Body of pancreas (tissue), 4 donors: ENCODE data around the gene POGLUT3. TPM values are rescaled to one million over a fixed set of nuclear protein-coding genes. Genes with fewer than 3 reads are reported as not detected.

Experiments used
- ATAC-seq: fragments of 150-250 bp; one replicate; pipeline ENCODE4 v1.9.1; 2016
- DNase-seq, 4 donors: peaks; one replicate each; pipeline ENCODE4 v3.0.0-alpha.2; 2019
- H3K27ac ChIP-seq, 4 donors: fragments of 200-600 bp; sonication (generic); 1 replicate in 3 of 4; 2 replicates in 1 of 4; pipeline versions ENCODE4 v1.5.1 to v1.6.1; 2016 to 2019; ENCODE audit warnings: mild to moderate bottlenecking in 1 of 4, mixed read lengths in 1 of 4, moderate library complexity in 1 of 4
- H3K27me3 ChIP-seq, 2 donors: fragments of 200-600 bp; sonication (generic); one replicate each; pipeline ENCODE4 v1.6.0; 2016; ENCODE audit warnings: mild to moderate bottlenecking in 1 of 2
- H3K36me3 ChIP-seq, 2 donors: fragments of 200-600 bp; sonication (generic); replicated peaks in 1 of 2; 2 replicates each; pipeline ENCODE4 v1.5.1; 2016; ENCODE audit warnings: low read depth in 2 of 2; ENCODE audit not compliant: insufficient read depth in 1 of 2
- H3K4me1 ChIP-seq: fragments of 200-600 bp; sonication (generic); one replicate; pipeline ENCODE4 v1.6.0; 2016
- H3K4me3 ChIP-seq, 2 donors: fragments of 200-600 bp; sonication (generic); 1 replicate in 1 of 2; 2 replicates in 1 of 2; pipeline ENCODE4 v1.5.1; 2016 to 2019
- H3K9me3 ChIP-seq, 3 donors: fragments of 200-600 bp; sonication (generic); 1 replicate in 2 of 3; 2 replicates in 1 of 3; pipeline ENCODE4 v1.5.1; 2016
- POLR2A ChIP-seq, 3 donors: fragments of 450-650 bp; IDR thresholded peaks; one replicate each; pipeline ENCODE4 v1.6.1; 2016; ENCODE audit warnings: antibody characterized with exemption in 3 of 3, mild to moderate bottlenecking in 2 of 3
- WGBS, 2 donors: methylation state at CpG; one replicate each; pipeline ENCODE4 v1.1.5; 2017; 5-methylcytosine and 5-hydroxymethylcytosine counted together
- intact Hi-C: fragments of 100-400 bp; cut with DNase I; formaldehyde crosslinking; loops from one replicate; pipeline ENCODE4 v1.15.1; 2023
- total RNA-seq, 2 donors: library from RNA; depleted of rRNA; stranded (reverse); fragments of >200 nt; gene quantifications; one replicate each; pipeline ENCODE4 v1.1.0, GENCODE V29; 2016
- TF ChIP-seq, protein P1 (sequence below), 7 experiments: fragments of 450-650 bp in 4 of 7; fragments of 200-600 bp in 3 of 7; sonication (generic) in 3 of 7; IDR thresholded peaks; one replicate each; pipeline ENCODE4 v1.5.1; 2016 to 2019; ENCODE audit warnings: antibody characterized with exemption in 7 of 7

Gene POGLUT3
- total RNA-seq, 2 donors from 2014 or later: 9.6 to 9.9 TPM

DNA sequence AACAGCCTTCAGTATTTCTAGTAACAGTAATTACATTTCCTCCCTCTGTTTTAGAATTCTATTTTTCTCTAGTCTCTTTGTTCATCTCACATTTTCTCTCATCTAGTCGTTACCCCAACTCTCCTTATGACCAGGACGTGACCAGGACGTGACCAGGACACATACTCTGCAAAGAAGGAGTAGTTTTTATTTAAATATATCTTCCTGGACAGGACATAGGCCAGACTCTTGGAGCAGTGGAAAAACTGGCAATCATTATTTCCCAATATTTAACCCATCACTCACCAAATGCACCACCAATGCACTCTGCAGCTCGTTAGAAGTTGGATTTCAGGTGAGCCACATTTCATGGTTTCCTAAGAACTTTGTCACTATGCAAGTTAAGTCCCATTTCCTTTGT is 40.3 kb upstream of the POGLUT3 start:
- Histone ChIP-seq H3K36me3 (no peaks in the 10 kb centered on the region), H3K4me1 (no peaks in the 10 kb centered on the region), H3K27ac (no peak overlapping the region), H3K4me3 (no peak overlapping the region), H3K27me3 (no peaks in the 10 kb centered on the region), H3K9me3 (no peaks in the 10 kb centered on the region)
- TF ChIP-seq POLR2A (IDR thresholded peaks at IDR 0.05): no peak
- TF ChIP-seq, protein P1, sequence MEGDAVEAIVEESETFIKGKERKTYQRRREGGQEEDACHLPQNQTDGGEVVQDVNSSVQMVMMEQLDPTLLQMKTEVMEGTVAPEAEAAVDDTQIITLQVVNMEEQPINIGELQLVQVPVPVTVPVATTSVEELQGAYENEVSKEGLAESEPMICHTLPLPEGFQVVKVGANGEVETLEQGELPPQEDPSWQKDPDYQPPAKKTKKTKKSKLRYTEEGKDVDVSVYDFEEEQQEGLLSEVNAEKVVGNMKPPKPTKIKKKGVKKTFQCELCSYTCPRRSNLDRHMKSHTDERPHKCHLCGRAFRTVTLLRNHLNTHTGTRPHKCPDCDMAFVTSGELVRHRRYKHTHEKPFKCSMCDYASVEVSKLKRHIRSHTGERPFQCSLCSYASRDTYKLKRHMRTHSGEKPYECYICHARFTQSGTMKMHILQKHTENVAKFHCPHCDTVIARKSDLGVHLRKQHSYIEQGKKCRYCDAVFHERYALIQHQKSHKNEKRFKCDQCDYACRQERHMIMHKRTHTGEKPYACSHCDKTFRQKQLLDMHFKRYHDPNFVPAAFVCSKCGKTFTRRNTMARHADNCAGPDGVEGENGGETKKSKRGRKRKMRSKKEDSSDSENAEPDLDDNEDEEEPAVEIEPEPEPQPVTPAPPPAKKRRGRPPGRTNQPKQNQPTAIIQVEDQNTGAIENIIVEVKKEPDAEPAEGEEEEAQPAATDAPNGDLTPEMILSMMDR (IDR thresholded peaks at IDR 0.05): no peak
- intact Hi-C loops: no loop called here
- 79 to 82% methylated on average over 4 of the region's 4 CpGs for WGBS, 2 donors
- no peak for DNase-seq
- ATAC-seq: no peak

DNA sequence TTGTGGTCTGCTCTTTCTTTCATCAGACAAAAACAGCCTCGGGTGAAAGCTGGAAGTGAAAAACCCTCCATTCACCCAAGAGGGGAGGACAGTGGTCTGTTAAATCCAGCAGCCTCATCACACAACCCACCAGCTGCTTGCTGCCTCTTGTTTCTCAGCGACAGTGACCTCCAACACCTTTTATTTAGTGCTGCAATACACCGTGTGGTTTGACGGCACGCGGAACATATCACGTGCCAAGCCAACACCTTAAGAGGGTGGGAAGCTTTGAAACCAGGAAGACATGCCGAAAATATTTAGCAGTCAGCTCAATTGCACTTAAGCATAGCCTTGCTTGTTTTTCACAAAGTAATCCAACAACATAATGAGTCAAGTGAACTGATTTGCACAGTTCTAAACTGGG is 39.8 kb upstream of the POGLUT3 start:
- Histone ChIP-seq H3K4me1 (no peaks in the 10 kb centered on the region), H3K27me3 (no peaks in the 10 kb centered on the region), H3K4me3 (no peak overlapping the region), H3K9me3 (no peaks in the 10 kb centered on the region), H3K27ac (no peak overlapping the region), H3K36me3 (no peaks in the 10 kb centered on the region)
- peak; percentile 27 for ATAC-seq
- TF ChIP-seq, protein P1 (IDR thresholded peaks at IDR 0.05): no peak
- no peak for TF ChIP-seq POLR2A (IDR thresholded peaks at IDR 0.05)
- intact Hi-C loops: no loop called here
- DNase-seq: peak in 1 of 4 donors; percentile 17
- WGBS, 2 donors: 57 to 69% methylated on average over 8 of the region's 8 CpGs

DNA sequence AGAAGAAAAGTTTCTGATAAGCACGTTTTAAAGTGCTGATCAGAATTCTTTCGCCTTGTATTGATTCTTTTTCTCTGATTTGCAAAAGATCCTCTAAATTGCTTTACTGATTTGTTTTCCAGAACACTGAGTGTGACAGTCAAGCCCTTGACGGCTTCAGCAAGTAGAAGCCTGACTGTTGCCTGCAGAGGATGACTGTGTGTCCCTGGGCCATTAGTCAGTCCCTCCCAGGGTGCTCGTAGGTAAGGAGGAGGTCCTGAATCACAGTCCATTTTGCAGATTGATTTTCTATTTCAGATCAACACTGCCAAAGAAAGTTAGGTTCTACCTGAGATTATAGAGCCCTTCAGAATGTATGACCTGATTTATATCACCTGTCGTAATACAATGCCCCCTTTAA is 38.6 kb upstream of the POGLUT3 start:
- Histone ChIP-seq H3K4me3 (no peak overlapping the region), H3K9me3 (no peaks in the 10 kb centered on the region), H3K4me1 (no peaks in the 10 kb centered on the region), H3K27me3 (no peaks in the 10 kb centered on the region), H3K27ac (no peak overlapping the region), H3K36me3 (no peaks in the 10 kb centered on the region)
- TF ChIP-seq, protein P1 (IDR thresholded peaks at IDR 0.05): no peak
- DNase-seq (no peak), ATAC-seq (no peak)
- WGBS, 2 donors: 82% methylated on average over 5 of the region's 5 CpGs
- intact Hi-C loops: no loop called here

- Histone ChIP-seq H3K9me3 (no peaks in the 10 kb centered on the region), H3K4me1 (no peaks in the 10 kb centered on the region), H3K36me3 (no peaks in the 10 kb centered on the region), H3K27ac (no peak overlapping the region), H3K27me3 (no peaks in the 10 kb centered on the region), H3K4me3 (no peak overlapping the region)
- WGBS, 2 donors: 77 to 86% methylated on average over 6 of the region's 6 CpGs
- intact Hi-C loops: no loop called here
- ATAC-seq (no peak), DNase-seq (no peak)
- no peak for TF ChIP-seq POLR2A (IDR thresholded peaks at IDR 0.05)
- TF ChIP-seq, protein P1 (IDR thresholded peaks at IDR 0.05): no peak
These were observed 37.3 kb upstream of the POGLUT3 start for GRCh38 chr11:108535384-108535955.

GRCh38 chr11:108534274-108534882 is 36.2 kb upstream of the POGLUT3 start:
- ATAC-seq: no peak
- no peak for DNase-seq
- no peak overlapping the region for H3K27ac ChIP-seq

More at GRCh38 chr11:108534274-108534882, 36.2 kb upstream of the POGLUT3 start:
- intact Hi-C loops: no loop called here
- no peak overlapping the region for H3K4me3 ChIP-seq
- TF ChIP-seq, protein P1 (IDR thresholded peaks at IDR 0.05): no peak
- TF ChIP-seq POLR2A (IDR thresholded peaks at IDR 0.05): no peak
- WGBS, 2 donors: 82 to 90% methylated on average over 2 of the region's 2 CpGs
- no peaks in the 10 kb centered on the region for H3K36me3 ChIP-seq
- H3K27me3 ChIP-seq: no peaks in the 10 kb centered on the region
- no peaks in the 10 kb centered on the region for H3K9me3 ChIP-seq
- H3K4me1 ChIP-seq: no peaks in the 10 kb centered on the region
